HG03457 (cell line): ENCODE results near the gene GMIP.

Experiments used
- ATAC-seq: cut with Tn5 transposase; IDR thresholded peaks from one replicate; pipeline ENCODE4 v1.9.1; 2021; ENCODE audit warnings: moderate number of reproducible peaks; ENCODE audit not compliant: unreplicated experiment

Gene GMIP

DNA sequence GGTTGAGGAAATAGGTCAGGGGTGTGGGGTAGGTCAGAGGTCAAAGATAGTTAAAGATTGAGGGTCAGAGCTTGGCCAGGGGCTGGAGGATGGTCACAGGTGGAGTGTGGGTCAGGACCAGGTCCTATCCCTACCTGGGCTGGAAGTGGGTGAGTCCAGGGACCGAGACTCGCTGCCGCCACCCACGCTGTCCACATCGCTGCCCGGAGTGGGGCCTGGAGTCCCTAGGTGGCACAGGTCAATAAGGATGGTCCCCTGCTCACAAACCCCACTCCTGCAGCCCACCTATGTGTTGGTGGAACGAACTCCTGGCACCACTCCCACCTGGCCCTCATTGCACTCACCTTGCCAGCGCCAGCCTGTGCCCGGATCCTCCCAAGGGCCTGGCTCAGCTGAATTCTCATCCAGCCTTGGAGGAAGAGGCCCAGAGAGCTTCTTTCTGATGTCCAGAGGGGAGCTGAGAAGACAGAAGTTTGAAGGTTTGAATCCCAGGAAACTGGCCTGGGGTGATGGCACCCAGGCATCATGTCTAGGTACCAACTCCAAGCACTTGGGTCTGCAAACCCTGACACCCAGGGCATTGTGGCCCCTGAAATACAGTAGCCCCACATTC, 6.8 kb downstream of the GMIP start:
- ATAC-seq: no peak

GRCh38 chr19:19635313-19635702, 8.1 kb downstream of the GMIP start:
- ATAC-seq: no peak

- no peak for ATAC-seq
These were observed 8.7 kb downstream of the GMIP start for GRCh38 chr19:19634516-19635312.

GRCh38 chr19:19633711-19634515, 9.5 kb downstream of the GMIP start:
- no peak for ATAC-seq

GRCh38 chr19:19632661-19633060, 10.8 kb downstream of the GMIP start:
- no peak for ATAC-seq

DNA sequence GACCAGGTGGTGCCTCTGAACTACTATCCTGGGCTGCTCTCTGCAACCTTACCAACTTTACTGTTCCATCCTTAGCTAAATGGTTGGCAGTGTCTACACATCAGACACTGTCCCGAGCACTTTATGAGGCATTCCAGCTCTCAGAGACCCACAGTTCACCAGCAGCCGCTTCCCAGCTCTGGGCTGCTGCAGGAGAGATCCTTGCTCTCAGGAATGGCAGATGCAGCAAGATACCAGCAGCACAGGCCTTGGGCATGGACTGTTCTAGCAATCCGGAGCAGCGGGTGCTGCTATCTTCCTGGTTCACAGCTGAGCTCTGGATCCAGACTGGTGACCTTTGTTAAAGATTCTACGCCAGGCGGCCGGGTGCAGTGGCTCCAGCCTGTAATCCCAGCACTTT, 12.1 kb downstream of the GMIP start:
- ATAC-seq: no peak

GRCh38 chr19:19630426-19630825, 13.0 kb downstream of the GMIP start:
- no peak for ATAC-seq

DNA sequence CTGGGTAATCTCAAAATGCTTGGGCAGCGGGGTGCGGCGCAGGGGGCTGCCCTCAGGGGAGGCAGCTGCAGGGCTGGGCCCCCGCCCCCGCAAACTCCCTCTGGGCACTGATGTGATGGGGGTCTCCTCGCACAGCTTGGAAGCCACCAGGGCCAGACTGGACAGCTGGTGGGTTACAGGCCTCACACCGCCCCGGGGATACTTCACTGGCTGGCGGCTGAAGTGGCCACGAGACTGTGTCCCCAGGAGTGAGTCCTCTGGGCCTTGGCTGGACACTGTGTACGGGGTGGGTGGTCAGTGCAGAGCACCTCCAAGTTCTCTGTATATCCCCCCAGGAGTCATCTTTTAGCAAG, 13.4 kb downstream of the GMIP start:
- no peak for ATAC-seq

GRCh38 chr19:19628501-19629134, 14.8 kb downstream of the GMIP start:
- ATAC-seq: no peak

DNA sequence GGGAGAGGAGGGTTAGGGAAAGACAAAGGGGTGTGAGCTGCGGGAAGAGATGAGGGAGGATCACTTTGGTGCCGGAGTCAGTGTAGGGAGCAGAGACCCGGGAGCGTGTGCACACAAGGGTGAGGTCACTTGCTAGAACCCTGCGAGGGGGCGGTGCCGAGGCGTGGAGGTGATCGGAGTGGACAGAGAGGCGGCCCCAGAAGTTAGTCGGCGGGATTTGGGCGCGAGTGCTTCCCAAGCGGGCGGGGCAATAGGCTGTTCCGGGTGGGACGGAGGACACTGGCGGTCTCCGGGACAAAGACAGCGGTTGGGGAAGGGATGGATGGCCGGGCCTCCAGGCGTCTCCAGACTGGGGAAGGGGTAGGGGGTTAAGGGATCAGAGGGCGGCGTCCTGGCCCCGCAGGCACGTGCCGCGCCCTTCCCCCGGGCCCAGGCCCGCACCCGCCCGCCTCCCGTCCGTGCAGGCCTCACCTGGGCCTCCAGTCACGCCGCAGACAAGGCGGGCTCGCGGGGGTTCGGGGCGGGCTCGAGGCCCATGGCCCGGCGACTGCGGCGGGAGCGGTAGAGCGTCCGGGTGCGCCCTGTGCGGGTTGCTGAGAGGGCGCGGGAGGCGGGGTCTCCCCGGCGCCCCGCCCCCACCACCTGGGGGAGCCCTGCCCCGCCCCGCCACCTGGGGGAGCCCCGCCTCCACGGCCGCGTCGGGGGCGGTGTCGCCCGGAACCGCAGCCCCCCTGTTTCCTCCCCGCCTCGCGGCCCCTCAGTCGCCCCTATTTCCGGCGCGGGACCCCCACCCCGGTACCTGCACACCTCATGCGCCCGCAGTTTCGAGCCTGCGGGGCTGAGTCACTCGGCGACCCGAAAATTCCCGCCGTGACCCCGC, 15.6 kb downstream of the GMIP start, which contains the start of gene LPAR2:
Gene LPAR2 (minus strand): TSS at position 600 of the 880 bp plus-strand sequence. CDS start 945 bp downstream, outside the sequence.
- no peak for ATAC-seq

DNA sequence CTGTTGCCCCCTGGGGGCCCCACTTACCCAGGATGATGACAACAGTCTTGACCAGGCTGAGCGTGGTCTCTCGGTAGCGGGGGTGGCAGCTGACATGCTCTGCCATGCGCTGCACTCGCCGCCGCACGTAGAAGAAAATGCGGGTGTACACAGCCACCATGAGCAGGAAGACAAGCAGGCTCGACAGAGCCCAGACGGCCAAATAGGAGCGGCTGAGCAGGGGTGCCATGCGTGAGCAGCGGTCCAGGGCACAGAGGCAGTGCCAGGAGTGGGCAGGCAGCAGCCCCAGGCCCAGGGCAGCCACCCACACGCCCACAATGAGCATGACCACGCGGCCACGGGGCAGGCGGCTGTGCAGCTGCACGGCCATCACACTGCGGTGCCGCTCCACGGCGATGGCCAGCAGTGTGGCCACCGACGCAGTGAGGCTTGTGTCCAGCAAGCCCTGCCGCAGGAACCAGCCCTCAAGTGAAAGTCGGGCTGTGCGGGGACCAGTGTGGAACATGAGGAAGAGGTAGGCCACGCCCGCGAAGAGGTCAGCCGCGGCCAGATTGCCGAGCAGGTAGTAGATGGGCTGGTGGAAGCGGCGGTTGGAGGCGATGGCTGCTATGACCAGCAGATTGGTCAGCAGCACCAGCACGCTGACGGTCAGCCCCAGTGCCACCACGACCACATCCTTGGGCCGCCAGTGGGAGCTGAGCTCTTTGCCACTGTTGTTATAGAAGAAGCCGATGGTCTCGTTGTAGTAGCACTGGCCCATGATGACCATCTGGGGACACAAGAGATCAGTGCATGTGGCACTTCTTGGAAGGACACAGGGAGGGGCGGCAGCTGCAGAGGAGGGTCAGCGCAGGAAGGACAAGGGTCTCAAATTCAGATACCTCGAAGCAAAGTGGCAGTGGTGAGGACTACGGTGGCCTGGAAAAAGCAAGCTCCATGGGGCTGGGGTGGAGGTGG, 16.7 kb downstream of the GMIP start:
- ATAC-seq: no peak

DNA sequence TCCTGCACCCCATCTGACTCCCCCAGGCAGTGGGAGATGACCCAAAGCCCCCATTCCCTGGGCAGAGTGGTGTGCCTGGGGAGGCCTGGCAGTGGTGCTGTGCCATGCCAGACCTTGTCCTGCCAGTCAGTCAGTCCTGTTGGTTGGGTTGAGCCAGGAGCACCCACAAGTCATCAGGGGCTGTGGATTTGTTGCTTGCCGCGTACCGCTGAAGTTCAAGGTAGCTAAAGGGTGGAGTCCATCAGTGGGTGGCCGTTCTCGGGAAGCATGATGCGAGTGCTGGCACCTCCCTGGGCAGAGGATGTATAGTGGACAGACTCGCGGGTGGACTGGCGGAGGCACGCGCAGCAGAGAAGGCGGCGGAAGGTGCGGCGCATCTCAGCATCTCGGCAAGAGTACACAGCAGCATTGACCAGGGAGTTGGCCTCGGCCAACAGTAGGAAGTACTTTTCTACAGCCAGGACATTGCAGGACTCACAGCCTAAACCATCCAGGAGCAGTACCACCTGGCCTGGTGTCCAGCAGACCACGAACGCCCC, 19.4 kb downstream of the GMIP start:
- ATAC-seq: no peak

DNA sequence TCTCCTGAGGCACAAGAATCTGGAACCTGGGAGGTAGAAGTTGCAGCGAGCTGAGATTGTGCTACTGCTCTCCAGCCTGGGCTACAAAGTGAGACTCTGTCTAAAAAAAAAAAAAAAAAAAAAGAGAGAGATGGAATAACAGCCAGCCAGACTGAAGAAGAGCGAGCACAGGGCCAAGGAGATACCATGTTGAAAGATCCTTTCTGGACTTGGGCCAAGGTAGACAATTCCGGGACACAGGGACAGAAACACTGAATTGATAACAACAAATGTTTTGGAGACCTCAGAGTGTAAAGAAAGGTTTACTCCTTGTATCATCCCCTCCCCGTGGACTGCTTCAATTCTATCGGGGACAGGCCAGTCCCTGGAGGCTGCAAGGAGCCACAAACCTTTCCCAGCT, 20.1 kb downstream of the GMIP start:
- ATAC-seq: no peak

- no peak for ATAC-seq
These were observed 23.6 kb downstream of the GMIP start for GRCh38 chr19:19619849-19620210.

DNA sequence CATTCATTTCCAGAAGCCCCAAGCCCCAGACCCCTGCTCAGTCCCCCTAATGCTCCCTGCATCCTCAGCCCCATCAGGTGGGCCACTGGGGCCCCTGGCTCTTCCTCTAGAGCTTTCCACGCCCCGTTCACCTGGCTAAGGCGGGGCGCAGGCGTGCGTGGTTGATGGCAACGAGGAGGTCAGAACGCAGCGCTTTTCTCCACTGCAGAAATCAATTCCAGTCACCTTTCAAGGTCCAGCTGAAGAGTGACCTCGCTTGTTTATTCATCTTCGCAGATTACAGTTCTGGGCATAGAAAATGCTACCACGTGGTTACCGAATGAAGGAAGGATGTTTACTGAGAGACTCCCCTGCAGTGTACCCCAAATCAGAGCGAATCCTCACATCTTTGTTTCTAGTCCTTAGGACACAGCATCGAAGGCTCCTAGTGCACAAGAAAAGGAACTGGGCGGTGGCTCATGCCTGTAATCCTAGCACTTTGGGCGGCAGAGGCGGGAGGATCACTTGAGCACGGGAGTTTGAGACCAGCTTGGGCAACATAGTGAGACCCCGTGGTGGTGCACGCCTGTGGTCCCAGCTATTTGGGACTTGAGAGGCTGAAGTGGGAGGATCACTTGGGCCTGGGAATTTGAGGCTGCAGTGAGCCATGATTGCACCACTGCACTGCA, 24.1 kb downstream of the GMIP start:
- ATAC-seq: no peak

DNA sequence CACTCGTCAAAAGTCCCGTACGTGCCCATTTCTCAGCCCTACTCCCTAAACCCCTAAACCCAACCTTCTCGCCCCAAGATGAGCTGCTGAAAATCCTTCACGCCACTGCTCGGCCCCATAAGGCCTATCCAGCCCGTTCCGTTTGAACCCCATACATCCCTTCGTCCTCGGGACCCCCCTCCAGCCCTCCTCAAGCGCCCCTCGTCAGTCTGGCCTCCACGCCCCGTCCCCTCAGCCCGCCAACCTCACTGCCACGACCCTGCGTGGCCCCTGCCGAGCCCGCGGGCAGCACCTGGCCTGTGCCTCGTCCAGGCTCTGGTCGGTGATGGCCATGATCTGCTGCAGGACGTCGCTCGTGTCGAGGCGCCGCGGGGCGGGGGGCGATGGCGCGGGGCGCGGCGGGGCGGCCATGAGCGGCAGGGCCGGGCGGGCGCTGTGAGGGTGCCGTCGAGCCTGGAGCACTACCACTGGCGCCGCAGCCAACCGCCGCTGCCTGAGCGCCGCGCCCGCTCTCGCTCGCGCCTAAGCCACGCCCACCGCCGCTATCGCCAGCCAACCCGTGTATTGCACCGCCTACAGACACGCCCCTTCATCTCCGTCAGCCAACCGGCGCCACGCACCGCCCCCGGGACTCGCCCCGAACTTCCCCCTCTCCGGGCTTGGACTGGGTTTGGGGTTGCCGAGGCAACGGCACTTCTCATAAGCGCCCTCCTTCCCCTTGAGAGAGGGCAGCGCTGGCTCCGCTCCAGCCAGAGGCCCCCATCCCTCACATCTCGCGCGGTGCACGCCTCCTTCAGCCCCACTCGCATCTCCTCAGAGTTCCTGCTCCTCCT, 25.0 kb downstream of the GMIP start, which contains the start of gene PBX4:
Gene PBX4 (minus strand): TSS at position 469 of the 833 bp plus-strand sequence. CDS start 58 bp downstream, at position 411.
- peak; percentile 85 for ATAC-seq

DNA sequence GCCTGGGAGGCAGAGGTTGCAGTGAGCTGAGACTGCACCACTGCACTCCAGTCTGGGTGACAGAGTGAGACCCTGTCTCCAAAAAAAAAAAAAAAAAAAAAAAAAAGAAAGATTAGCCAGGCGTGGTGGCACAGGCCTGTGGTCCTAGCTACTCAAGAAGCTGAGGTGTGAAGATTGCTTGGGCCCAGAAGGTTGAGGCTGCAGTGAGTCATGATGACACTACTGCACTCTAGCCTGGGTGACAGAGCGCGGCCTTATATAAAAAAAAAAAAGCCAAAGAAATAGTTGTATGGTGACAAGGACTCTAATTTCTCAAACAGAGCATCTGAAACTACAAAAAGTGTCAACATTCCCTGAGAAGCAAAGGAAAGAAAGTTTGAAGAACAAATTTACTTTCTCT, 28.4 kb downstream of the GMIP start:
- no peak for ATAC-seq
